ENCODE results near the gene IL17F.
A peak's percentile ranks its signal among the peaks of the same experiment; 100 is the strongest.

Gene IL17F

DNA sequence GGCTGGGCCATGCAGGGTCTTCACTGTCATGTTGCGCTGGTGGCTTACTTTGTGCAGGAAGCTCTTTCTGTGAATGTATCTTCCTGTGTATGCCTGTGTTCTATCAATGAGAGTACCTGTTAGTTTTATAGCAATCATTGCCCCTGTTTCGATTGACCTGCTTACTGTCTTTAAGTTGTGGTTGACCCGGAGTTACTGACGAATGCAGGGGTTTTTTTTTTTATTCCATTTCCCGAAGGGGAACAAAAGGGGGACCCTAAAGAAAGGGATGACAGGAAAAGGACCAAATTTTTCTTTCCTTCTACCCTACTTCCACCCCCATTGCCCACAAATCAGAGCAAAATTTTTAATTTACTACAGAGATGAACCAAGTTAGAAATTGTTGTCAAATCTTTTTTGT lies at the start of gene IL17F:
Gene IL17F (minus strand): TSS at position 101 of the 400 bp plus-strand sequence. CDS start 71 bp downstream, at position 30.
- in situ Hi-C loops (cut with MboI; ENCODE audit: low pct_unique_long_range_greater_than_20kb, low sequenced_read_pairs): no loop called here
- DNase-seq: no peak

DNA sequence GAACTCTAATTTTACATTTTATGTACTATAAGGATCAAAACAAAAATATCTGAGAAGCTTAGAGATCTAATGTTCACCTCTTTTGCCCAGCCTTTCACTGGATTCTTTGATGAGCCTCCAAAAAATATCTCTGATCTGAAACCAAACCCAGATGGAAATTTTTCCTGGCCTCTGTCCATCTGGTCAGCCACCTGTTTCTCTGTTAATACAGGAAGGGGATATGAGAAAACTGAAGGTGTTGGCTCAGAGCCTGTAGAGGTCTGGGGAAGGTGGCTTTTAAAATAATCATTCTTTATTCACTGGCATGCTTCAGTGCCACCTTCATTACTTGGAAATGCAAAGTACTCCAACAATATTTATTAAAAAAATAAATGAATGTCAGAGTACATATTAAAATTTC lies 48.8 kb upstream of the IL17F start:
- DNase-seq: no peak
- in situ Hi-C loops (cut with MboI; ENCODE audit: low pct_unique_long_range_greater_than_20kb, low sequenced_read_pairs): loop anchor here (25.0 kb wide), 2 partner anchors 94 to 369 kb away; partner anchors contain the start of gene TMEM14A

DNA sequence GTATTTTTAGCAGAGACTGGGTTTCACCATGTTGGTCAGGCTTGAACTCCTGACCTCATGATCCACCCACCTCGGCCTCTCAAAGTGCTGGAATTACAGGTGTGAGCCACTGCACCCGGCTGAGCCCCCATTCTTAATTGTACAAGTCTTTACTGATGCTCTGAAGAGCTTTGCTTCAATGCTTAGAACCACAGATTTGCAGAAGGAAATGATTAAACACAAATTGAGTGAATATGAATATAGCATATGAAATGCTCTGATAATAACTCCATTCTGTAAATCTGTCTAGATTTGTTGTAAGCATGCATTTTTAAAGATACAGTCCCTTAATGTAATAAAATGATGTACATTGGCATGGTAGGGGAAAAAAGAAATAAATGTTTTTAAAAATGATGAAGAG lies 44.5 kb upstream of the IL17F start:
- in situ Hi-C loops (cut with MboI; ENCODE audit: low pct_unique_long_range_greater_than_20kb, low sequenced_read_pairs): loop anchor here (25.0 kb wide), 2 partner anchors 98 to 373 kb away; partner anchors contain the start of gene TMEM14A
- no peak for DNase-seq

DNA sequence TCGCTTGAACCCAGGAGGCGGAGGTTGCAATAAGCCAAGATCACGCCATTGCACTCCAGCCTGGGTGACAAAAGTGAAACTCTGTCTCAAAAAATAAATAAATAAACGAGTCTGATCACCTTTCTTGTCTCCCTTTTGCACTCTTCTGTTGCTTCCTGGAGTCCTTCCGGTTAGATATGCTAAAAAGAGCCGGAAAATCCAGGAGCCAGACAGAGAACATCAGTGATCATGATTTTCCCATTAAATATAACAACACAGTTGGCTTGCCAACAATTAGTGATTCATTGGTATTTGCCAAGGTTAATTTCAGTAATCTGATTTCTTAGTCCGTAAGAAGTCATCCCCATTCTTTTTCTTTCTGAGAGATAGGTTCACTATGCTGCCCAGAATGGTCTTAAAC lies 43.9 kb upstream of the IL17F start:
- in situ Hi-C loops (cut with MboI; ENCODE audit: low pct_unique_long_range_greater_than_20kb, low sequenced_read_pairs): loop anchor here (25.0 kb wide), 2 partner anchors 99 to 374 kb away; partner anchors contain the start of gene TMEM14A
- no peak for DNase-seq

DNA sequence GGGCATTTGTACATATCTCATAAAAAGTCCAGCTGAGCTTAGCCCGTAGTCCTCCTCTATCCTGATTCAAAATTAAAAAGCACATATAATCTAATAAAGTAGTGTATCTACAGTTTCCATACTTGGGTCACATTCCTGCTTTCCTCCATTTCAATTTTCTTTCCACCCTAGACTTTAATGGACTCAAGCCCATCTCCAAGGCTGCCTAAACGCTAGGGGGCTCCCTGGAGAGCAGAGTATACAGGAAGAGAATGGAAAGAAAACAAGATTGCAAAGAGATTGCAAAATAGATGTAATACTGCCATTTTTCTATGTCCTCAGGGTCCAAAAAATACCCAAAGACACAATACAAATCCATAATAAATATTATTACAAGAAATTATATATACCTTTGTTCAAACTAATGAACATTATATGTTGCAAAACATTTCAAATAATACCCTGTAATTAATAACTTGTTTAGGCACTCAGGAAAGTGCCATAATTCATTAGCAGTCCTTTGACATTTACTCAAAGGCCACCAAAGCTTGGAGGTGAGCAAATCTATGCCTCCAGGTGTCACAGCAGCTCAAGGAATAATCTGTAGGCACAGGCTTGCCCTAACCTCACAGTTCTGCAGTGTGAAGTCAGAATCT lies 42.6 kb upstream of the IL17F start:
- in situ Hi-C loops (cut with MboI; ENCODE audit: low pct_unique_long_range_greater_than_20kb, low sequenced_read_pairs): loop anchor here (25.0 kb wide), 2 partner anchors 100 to 375 kb away; partner anchors contain the start of gene TMEM14A
- peak; percentile 80 for DNase-seq

DNA sequence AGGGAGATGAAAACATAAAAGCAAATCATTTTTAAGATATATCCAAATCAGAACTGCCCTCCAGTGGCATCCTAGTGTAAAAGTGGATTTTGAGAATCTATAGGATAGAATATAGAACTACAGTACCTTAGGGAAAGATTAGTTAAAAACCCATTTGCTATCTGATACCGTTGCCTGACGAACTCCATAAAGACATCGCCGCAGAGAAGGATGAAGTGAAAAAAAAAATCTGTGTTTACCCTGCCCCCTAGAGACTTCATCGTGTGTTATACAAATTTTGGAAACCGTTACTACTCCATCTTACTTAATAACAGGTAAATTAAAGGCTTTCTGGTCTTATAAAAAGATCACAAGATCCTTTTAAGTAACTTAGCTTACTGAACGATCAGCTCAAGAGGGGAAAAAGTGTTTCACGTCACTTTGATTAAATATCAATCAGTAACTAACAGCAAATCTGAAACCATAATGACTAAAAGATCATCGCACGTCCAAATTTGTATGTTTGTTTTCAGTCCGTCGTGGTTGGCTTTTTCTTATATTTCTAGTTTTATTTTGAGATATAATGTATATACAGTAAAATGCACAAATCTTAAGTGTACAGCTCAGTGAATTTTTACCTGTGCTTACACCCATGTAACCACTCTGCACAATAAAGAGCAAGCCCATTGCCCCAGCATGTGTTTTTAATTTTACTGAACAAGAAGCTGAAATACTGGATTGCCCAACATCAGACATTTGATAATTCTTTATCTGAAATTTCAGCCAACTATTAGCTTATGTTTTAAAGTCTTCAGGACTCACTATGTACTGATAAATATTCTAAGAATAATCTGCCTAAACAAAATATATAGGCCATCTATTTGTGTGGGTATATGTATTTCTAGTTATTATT lies 41.1 kb upstream of the IL17F start:
- in situ Hi-C loops (cut with MboI; ENCODE audit: low pct_unique_long_range_greater_than_20kb, low sequenced_read_pairs): loop anchor here (25.0 kb wide), 2 partner anchors 102 to 377 kb away; partner anchors contain the start of gene TMEM14A
- DNase-seq: no peak

DNA sequence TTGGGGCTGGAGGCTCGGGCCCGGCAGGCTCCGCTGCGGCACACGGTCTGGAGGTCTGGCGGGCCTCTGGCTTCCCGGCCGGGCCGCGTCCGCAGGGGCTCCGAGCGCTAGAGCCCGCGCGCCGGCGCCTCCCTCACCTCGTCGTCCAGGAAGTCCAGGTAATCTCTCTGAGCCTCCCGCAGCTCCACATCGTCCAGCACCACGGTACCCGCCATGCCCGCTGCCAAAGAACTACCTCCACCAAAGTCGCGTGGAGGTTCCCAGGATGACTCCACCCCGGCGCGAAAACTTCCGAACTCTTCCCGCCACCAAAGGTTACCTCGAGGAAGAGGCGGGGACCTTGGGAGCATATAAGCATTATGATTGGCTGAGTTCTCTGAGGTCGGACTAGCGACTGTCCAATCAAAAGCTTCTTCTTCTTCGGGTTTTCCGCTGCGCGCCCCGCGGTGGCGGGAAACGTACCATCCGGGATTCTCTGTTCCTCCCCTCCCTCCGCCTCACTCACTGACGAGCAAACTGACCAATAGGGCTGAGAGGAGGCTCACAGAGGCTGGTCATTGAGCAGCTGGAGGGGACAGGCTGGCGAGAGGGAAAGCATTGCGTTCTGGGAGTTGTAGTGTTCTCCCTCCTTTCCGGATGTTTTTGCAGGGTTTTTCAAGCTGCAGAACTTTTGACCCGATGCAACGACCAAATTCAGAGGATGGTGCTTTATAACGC lies 40.3 kb upstream of the IL17F start, which contains the start of gene MCM3:
Gene MCM3 (minus strand): TSS at position 283 of the 717 bp plus-strand sequence. CDS start 68 bp downstream, at position 215.
- DNase-seq: peak; percentile 100
- in situ Hi-C loops (cut with MboI; ENCODE audit: low pct_unique_long_range_greater_than_20kb, low sequenced_read_pairs): loop anchor here (25.0 kb wide), 2 partner anchors 103 to 378 kb away; partner anchors contain the start of gene TMEM14A

DNA sequence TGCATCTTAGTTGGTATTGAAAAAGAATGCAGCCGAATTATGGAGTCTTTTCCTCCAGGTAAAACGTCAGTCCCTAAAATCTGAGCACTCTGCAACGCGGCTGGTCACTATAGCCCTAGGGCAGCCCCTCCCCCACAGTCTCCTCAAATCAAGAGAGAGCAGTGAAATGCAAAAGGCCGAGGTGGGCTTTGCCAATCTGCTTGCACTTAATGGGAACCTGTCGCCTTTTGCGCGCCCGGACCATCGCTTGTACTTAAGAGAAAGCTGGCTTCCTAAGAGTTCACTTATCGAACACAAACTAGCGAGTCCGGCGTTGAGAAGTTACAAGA lies 39.8 kb upstream of the IL17F start:
- no peak for DNase-seq

DNA sequence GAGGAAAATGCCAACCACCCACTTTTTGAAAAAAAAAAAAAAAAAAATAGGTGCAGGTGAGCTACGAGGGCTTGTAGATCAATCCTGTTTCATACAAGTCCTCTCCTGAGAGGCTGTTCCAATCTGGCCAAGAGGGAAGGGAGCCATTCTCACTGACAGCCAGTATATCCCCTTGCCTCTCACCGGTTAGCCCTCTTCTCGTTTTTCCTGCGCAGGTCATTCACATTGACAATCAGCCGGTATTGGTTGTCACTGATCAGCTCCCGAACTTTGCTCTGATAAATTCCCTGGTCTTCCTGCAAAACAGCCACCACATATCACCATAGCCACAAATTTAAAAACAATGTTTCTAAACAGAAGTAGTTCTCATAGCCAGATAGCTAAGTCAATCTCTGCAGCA lies 38.8 kb upstream of the IL17F start:
- in situ Hi-C loops (cut with MboI; ENCODE audit: low pct_unique_long_range_greater_than_20kb, low sequenced_read_pairs): loop anchor here (25.0 kb wide), 2 partner anchors 104 to 379 kb away; partner anchors contain the start of gene TMEM14A
- no peak for DNase-seq

More for the DNA sequence above, 39.8 kb upstream of the IL17F start:
- in situ Hi-C loops (cut with MboI; ENCODE audit: low pct_unique_long_range_greater_than_20kb, low sequenced_read_pairs): loop anchor here (25.0 kb wide), 2 partner anchors 103 to 378 kb away; partner anchors contain the start of gene TMEM14A

DNA sequence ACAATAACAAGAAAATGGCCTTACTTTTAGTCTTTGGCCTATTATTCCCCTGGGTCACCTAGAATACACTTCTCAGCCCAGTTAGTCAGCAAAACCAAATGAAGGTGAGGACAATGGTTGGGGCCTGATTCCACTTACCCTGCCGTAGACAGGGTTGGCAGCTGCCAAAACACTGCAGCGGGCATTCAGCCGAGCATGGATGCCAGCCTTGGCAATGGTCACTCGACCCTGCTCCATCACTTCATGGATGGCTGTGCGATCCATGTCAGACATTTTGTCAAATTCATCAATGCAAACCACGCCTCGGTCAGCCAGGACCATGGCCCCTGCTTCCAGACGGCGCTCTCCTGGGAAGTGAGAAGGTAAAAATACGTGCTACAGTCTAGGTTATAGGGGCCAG lies 31.8 kb upstream of the IL17F start:
- in situ Hi-C loops (cut with MboI; ENCODE audit: low pct_unique_long_range_greater_than_20kb, low sequenced_read_pairs): loop anchor here (25.0 kb wide), 2 partner anchors 111 to 386 kb away; partner anchors contain the start of gene TMEM14A
- no peak for DNase-seq

DNA sequence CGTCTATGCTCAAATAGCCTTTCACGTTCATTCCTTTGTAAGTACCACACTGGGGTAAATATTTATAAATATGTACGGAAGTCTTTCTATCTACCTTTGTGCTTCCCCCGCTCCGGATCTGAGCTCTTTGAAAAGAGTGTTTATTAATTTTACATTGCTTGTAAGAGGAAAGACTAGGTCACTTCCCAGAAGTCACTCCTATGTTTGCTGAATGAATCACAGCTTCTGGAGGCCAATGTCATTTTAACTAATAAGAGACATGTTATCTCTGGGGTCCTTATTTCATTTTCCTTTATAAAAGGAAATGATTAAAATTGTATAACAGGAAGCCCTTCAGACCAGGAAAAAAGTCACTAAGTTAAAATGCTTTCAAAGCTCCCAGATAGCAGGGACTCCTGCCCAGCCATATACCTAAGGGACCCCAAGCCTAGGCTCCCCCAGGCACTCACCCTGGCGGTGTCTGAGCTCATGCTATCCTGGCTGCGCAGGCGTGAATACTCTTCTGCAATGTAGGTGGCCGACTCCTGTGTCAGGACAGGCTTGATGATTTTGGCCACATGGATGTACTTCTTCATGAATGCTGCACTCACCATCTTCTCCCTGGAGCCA lies 27.7 kb upstream of the IL17F start:
- no peak for DNase-seq
- in situ Hi-C loops (cut with MboI; ENCODE audit: low pct_unique_long_range_greater_than_20kb, low sequenced_read_pairs): no loop called here

DNA sequence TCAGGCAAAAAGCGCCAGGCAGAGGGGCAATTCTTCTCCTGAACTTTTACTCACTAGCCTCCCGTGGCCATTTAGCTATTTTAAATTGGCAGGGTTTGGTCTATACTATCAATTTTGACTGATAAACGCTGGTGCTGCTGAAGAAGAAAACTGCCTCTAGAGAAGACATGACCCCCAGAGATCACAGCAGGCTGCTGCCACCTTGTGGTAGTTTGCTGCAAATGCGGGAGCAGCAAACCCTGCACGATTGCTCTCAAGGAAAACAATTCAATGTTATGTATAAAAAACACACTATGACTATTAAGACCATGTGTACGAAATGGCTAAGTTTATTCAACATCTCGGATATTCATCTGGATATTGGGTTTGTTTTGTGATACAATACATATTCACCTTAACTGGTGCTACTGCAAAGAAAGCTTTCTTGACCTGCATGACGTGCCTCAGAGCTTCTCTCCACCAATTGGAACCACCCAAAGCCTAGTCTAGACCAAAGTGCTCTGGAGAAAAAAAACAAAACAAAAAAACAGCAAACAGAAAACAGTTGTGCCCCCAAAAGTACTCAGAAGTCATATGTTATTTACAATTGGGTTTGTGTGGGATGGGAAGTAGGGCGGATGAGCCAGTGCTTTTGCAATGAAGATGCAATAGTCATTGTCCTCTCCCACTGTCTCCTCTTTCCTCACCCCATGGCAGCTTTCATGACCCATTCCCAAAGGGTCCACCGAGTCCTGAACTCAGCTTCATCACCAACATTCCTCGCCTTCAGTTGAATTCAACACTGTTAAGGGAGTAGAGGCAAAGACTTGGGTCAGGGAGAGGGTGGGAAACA lies 19.6 kb upstream of the IL17F start:
- DNase-seq: peak; percentile 77
- in situ Hi-C loops (cut with MboI; ENCODE audit: low pct_unique_long_range_greater_than_20kb, low sequenced_read_pairs): no loop called here

DNA sequence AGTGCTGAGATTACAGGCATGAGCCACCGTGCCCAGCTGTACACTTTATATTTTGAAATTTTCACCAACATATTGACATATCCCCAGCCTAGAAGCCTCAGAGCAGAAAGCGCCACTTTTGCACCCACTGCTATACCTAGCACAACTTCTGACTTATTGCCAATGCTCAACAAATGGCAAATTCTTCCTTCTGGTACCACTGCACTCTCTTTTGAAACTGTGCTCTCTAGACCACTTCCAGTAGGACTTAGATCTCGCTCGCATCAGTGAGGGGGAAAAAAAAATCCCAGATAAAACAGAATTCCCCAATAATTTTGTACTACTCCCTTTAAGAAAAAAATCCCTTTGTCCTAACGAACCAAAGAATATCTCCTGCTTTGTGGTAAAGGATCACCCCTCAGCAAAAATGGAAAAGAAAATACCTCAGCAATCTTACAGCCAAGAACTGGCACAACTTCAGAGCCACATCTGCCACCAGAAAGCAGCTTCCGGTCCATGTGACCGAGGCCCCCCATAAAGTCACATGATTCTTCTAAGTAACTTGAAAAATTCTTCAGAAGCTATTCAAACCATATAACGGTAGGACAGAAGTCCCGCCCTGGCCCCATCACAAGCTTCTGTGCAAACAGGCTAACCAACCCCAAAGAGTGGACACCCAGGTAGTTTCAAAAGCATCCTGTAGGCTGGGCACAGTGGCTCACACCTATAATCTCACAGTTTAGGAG lies 18.5 kb upstream of the IL17F start:
- in situ Hi-C loops (cut with MboI; ENCODE audit: low pct_unique_long_range_greater_than_20kb, low sequenced_read_pairs): no loop called here
- DNase-seq: no peak

DNA sequence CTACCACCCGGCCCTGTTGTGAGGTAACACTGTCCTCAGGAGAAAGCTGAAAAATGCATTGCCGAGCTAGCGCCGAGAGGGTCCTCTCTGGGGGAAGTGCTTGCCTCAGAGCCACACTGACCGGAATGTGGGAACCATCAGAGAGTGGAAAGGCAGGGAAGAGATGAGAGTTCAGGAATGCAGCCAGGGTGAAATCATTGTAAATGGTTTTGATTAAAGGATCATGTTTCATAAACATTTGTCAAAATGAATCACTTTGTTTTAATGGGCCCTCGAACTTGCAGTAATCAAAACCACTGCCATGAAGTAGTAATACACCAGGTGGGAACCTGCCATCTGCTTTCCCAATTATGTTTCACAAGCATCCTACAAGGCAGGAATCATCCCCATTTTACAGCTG lies 16.9 kb upstream of the IL17F start:
- in situ Hi-C loops (cut with MboI; ENCODE audit: low pct_unique_long_range_greater_than_20kb, low sequenced_read_pairs): no loop called here

DNA sequence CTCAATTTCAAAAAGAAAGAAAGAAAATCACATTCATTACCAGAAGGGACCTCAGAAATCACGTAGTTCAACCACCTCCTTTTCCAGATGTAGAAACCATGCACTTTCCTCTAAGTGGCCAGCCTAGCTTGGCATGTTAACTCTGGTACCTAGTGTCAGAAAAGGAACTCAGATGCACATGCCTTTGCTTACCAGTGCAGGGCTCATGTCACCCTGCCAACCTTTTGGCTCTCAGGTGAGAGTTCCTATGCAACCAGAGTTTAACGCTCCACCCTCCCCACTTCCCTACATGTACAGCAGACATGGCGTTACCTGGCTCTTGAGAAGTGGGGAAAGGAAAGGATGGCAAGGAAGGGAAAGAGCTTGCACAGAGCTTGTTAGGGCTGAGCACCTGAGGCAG lies 16.3 kb upstream of the IL17F start:
- no peak for DNase-seq
- in situ Hi-C loops (cut with MboI; ENCODE audit: low pct_unique_long_range_greater_than_20kb, low sequenced_read_pairs): no loop called here

More for the DNA sequence above, 16.9 kb upstream of the IL17F start:
- no peak for DNase-seq

DNA sequence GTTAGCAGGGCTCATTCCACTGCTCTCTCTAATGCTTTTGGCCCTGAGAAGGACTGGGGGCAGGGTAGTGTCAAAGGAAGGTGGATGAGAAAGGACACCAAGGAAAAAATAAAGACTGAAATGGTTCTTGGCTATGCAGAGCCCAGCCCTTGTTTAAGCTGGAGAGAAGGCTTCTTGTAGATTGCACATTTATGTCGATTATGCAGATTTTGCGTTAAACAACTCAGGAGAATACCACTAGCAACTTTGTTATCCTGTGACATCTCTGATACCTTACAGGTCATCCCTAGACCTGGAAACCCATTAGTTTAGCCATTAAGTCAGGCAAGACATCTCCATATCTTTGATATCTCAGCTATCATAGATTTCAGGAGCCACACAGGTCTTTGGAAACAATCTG lies 11.1 kb upstream of the IL17F start:
- in situ Hi-C loops (cut with MboI; ENCODE audit: low pct_unique_long_range_greater_than_20kb, low sequenced_read_pairs): no loop called here
- no peak for DNase-seq

DNA sequence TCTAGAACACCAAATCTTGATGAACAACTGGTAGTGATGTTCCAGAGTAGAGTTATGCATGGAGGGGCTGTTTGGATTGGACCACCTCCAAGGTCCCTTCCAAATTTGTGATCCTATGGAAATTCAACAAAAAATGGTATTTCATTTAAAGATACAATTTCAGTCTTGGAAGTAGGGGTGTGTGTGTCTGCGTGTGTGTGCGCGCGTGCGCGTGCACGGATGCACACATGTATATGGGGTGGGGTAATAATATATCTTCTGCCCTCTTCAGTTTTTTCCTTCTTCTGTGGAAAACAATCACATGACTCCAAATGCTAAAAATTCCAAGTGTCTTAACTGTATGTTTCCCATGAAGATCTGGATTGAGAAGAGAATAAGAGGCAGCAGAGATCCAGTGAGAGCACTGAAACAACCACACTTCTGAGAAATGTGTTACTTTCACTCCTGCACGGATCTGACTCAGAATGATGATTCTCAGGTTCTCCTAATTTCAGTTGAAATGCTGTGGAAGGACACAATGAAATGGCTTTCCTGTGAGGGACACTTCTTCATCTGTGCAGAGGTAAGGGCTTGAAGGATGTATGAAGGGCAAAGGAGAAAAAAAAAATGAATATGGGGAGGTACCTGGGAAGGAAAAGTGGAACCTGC lies 10.6 kb upstream of the IL17F start:
- in situ Hi-C loops (cut with MboI; ENCODE audit: low pct_unique_long_range_greater_than_20kb, low sequenced_read_pairs): no loop called here
- no peak for DNase-seq
